AG04450 (cell line): ENCODE results near the gene MLN. TPM values are rescaled to one million over a fixed set of nuclear protein-coding genes. Genes with fewer than 3 reads are reported as not detected.

Source experiments
- CTCF ChIA-PET: fragments of 300-600, 350-600 bp; formaldehyde crosslinking; extraction: SDS; loops from one replicate; lab custom pipeline; 2022; ENCODE audit warnings: antibody characterized with exemption, inconsistent platforms; lab: Charles Lee
- POLR2A ChIA-PET: fragments of 350-600 bp; formaldehyde crosslinking; extraction: SDS; loops from one replicate; lab custom pipeline; 2021; ENCODE audit warnings: antibody characterized with exemption, inconsistent platforms; lab: Yijun Ruan, JAX
- DNase-seq: peaks from one replicate; pipeline ENCODE4 v3.0.0-alpha.2; 2011; ENCODE audit warnings: low read depth, low spot score
- H3K27ac ChIP-seq: one replicate; pipeline ENCODE4 v1.5.1; 2012; ENCODE audit warnings: low read depth, low read length, control low read depth
- H3K27me3 ChIP-seq: one replicate; pipeline ENCODE4 v1.6.0; 2012; ENCODE audit warnings: low read length; ENCODE audit not compliant: control insufficient read depth, insufficient read depth
- H3K4me3 ChIP-seq: 2 replicates; pipeline ENCODE4 v1.5.1; 2011; ENCODE audit warnings: mild to moderate bottlenecking, low read depth, low read length, control low read depth
- H3K9me3 ChIP-seq: 2 replicates; pipeline ENCODE4 v1.5.1; 2012; ENCODE audit warnings: low read length; ENCODE audit not compliant: control insufficient read depth, insufficient read depth
- CTCF ChIP-seq: IDR thresholded peaks from 2 replicates; pipeline ENCODE4 v1.5.1; 2011; ENCODE audit warnings: low read depth, low read length, control low read depth, inconsistent platforms
- polyA plus RNA-seq: library from polyadenylated mRNA; depleted of rRNA; stranded (reverse); fragments of >200 nt; gene quantifications from 2 replicates; pipeline ENCODE4 v1.2.3, GENCODE V29; 2011

The MLN gene
- polyA plus RNA-seq, 1 experiment = not detected

DNA sequence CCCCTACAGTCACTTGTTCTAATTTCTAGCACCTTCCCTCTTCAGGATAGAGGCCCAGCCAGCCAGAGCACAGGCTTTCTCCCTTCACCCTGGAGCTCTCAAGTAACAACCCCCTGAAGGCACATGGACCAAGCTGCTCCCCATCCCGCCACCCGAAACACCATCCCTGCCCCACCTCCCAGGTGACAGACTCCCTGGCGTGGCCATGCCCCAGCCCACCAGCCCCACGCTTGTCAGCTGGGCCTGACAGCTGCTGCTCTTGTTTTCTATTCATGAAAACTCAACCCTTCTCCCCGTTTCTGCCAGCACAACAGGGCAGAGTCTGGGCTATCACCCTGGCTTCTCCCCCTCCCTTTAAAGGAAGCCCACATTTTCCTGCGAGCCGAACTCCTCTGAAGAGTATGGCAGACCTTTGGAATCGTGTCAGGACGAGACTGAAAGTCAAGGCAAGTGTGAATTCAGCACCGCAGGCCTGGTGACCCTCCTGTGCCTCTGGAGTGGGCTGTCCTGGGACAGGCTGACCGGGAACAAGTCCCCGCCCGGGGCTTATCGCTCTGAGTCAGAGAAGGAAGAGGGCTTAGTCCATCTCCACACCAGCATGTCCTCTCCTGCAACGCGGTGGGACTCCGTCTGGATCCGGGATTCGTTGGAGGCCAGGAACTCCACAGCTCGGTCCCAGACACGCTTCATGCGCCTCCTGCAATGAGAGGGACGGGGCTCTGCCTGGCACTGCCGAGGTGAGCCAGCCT is 31.5 kb downstream of the MLN start:
- CTCF ChIA-PET = interaction anchor here (0.6 to 3.6 kb wide), 17 partner anchors 8 to 383 kb away, joined by 3 to 57 read pairs (median 8); partner anchors contain the start of genes IP6K3, LEMD2 and UQCC2
- no peak for DNase-seq
- peaks cover 2% of the 10 kb centered on the region for H3K9me3 ChIP-seq
- H3K27me3 ChIP-seq = no peaks in the 10 kb centered on the region
- no peak for TF ChIP-seq CTCF
- POLR2A ChIA-PET = interaction anchor here (1.2 to 2.8 kb wide), 11 partner anchors 10 to 373 kb away, joined by 3 to 15 read pairs (median 9); partner anchors contain the start of genes BAK1, GRM4, LEMD2 and UQCC2
- peak overlapping the region; percentile 98 for H3K27ac ChIP-seq
- peak overlapping the region; percentile 27 for H3K4me3 ChIP-seq

- Histone ChIP-seq H3K4me3 (peak overlapping the region; percentile 27), H3K27me3 (no peaks in the 10 kb centered on the region), H3K9me3 (peaks cover 10% of the 10 kb centered on the region), H3K27ac (peak overlapping the region; percentile 98)
- ChIA-PET POLR2A (interaction anchor here (0.6 to 2.8 kb wide), 13 partner anchors 11 to 374 kb away, joined by 3 to 15 read pairs (median 7); partner anchors contain the start of genes BAK1, GRM4, LEMD2 and UQCC2), CTCF (interaction anchor here (0.6 to 3.6 kb wide), 25 partner anchors 9 to 1437 kb away, joined by 3 to 57 read pairs (median 5); partner anchors contain the start of genes IP6K3, LEMD2 and UQCC2)
- DNase-seq = peak; percentile 93
- TF ChIP-seq CTCF = peak; percentile 82
Measured at GRCh38 chr6:33771146-33772081, 32.4 kb downstream of the MLN start.

- H3K27me3 ChIP-seq = peaks cover 2% of the 10 kb centered on the region
- CTCF ChIA-PET = interaction anchor here (0.6 to 3.6 kb wide), 23 partner anchors 10 to 1438 kb away, joined by 3 to 57 read pairs (median 5); partner anchors contain the start of genes IP6K3, LEMD2 and UQCC2
- peak overlapping the region; percentile 98 for H3K27ac ChIP-seq
- TF ChIP-seq CTCF = no peak
- H3K9me3 ChIP-seq = peaks cover 11% of the 10 kb centered on the region
- POLR2A ChIA-PET = interaction anchor here (0.6 to 2.8 kb wide), 13 partner anchors 11 to 374 kb away, joined by 3 to 15 read pairs (median 7); partner anchors contain the start of genes BAK1, GRM4, LEMD2 and UQCC2
- H3K4me3 ChIP-seq = peak overlapping the region; percentile 7; the same call in 1 of the 2 replicates
- DNase-seq = no peak
Measured at GRCh38 chr6:33770833-33771145, 33.0 kb downstream of the MLN start.

DNA sequence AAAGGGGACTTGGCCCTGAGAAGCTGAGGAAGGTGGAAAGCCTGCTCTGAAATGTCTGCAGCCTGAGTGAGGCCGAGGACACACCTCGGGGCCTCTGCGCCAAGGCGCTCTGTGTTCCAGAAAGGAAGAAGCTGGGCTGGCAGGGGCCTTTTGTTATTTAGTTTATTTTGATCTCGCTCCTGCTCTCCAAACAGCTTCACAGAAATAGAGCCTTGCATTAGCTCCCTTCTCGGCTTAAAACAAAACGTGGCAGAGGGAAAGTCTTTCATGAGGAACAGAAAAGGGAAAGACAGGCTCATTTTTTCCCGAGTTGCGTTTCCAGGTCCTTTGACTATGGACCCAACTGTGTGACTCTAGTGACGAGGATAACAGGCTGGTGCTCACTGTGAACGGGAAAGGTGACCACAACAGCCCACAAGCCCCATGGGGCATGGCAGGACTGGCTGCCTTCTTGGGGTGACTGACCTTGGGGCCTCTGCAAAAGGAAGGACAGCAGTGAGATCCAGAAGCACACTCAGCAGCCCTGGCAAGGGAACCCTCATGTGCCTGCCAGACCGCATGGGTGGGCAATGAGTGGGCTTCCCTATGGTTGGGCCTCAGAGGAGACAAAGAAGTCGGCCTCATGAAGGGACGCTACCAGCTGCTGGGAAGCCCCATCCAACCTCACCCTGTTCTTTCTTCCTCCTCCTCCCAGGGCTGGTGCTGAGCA is 33.5 kb downstream of the MLN start:
- peaks cover 2% of the 10 kb centered on the region for H3K27me3 ChIP-seq
- H3K27ac ChIP-seq = peak overlapping the region; percentile 98
- CTCF ChIA-PET = interaction anchor here (0.7 to 4.3 kb wide), 15 partner anchors 10 to 388 kb away, joined by 3 to 28 read pairs (median 7); partner anchors contain the start of gene UQCC2
- POLR2A ChIA-PET = interaction anchor here (0.6 to 1.6 kb wide), 7 partner anchors 19 to 375 kb away, joined by 3 to 14 read pairs (median 3); partner anchors contain the start of genes GRM4 and UQCC2
- peaks cover 11% of the 10 kb centered on the region for H3K9me3 ChIP-seq
- H3K4me3 ChIP-seq = no peak overlapping the region
- no peak for DNase-seq
- TF ChIP-seq CTCF = no peak
